HEK293 (cell line): ENCODE data around the gene INTS6.

Experiments used
- KLF16 ChIP-seq: fragments of 450-650 bp; formaldehyde crosslinking; IDR thresholded peaks from 2 replicates; pipeline ENCODE4 v1.5.1; 2017; ENCODE audit warnings: missing biosample characterization, missing genetic modification characterization
- MYNN ChIP-seq: fragments of 450-650 bp; formaldehyde crosslinking; IDR thresholded peaks from 2 replicates; pipeline ENCODE4 v1.5.1; 2016; ENCODE audit warnings: missing biosample characterization, missing genetic modification characterization, borderline replicate concordance
- ZNF133 ChIP-seq: fragments of 450-650 bp; formaldehyde crosslinking; IDR thresholded peaks from 2 replicates; pipeline ENCODE4 v1.5.1; 2016; ENCODE audit warnings: missing biosample characterization, missing genetic modification characterization
- ZNF140 ChIP-seq: fragments of 450-650 bp; formaldehyde crosslinking; IDR thresholded peaks from 2 replicates; pipeline ENCODE4 v1.5.1; 2016; ENCODE audit warnings: missing biosample characterization, missing genetic modification characterization
- ZNF221 ChIP-seq: fragments of 450-650 bp; formaldehyde crosslinking; IDR thresholded peaks from 2 replicates; pipeline ENCODE4 v1.5.1; 2017; ENCODE audit warnings: missing biosample characterization, missing genetic modification characterization, borderline replicate concordance
- ZNF274 ChIP-seq, 2 experiments: fragments of 200-500 bp in 1 of 2; fragments of 450-650 bp in 1 of 2; sonication (Bioruptor generic) in 1 of 2; formaldehyde crosslinking in 1 of 2; IDR thresholded peaks; 2 replicates each; pipeline versions ENCODE4 v1.5.1 to v1.6.1; 2014 to 2016; ENCODE audit warnings: borderline replicate concordance in 1 of 2, inconsistent platforms in 1 of 2, low read length in 1 of 2, missing biosample characterization in 1 of 2, missing genetic modification characterization in 1 of 2
- ZNF366 ChIP-seq: fragments of 450-650 bp; formaldehyde crosslinking; conservative IDR thresholded peaks from 2 replicates; pipeline ENCODE4 v1.5.1; 2016; ENCODE audit warnings: missing biosample characterization, missing genetic modification characterization
- ZNF433 ChIP-seq: fragments of 450-650 bp; formaldehyde crosslinking; IDR thresholded peaks from 2 replicates; pipeline ENCODE4 v1.5.1; 2016; ENCODE audit warnings: missing biosample characterization, missing genetic modification characterization, low read depth
- ZNF510 ChIP-seq: fragments of 450-650 bp; formaldehyde crosslinking; IDR thresholded peaks from 2 replicates; pipeline ENCODE4 v1.5.1; 2018; ENCODE audit warnings: mild to moderate bottlenecking, missing genetic modification characterization, missing biosample characterization; ENCODE audit not compliant: insufficient replicate concordance
- ZNF843 ChIP-seq: fragments of 450-650 bp; formaldehyde crosslinking; IDR thresholded peaks from 2 replicates; pipeline ENCODE4 v1.5.1; 2016; ENCODE audit warnings: missing biosample characterization, missing genetic modification characterization
- TF ChIP-seq, protein P1 (sequence below): fragments of 450-650 bp; formaldehyde crosslinking; IDR thresholded peaks from 2 replicates; pipeline ENCODE4 v1.5.1; 2016; ENCODE audit warnings: missing biosample characterization, missing genetic modification characterization
- TF ChIP-seq, protein P2 (sequence below): fragments of 450-650 bp; formaldehyde crosslinking; IDR thresholded peaks from 2 replicates; pipeline ENCODE4 v1.5.1; 2016; ENCODE audit warnings: missing biosample characterization, missing genetic modification characterization, borderline replicate concordance
- TF ChIP-seq, protein P3 (sequence below): fragments of 450-650 bp; formaldehyde crosslinking; IDR thresholded peaks from 2 replicates; pipeline ENCODE4 v1.5.1; 2016; ENCODE audit warnings: missing biosample characterization, missing genetic modification characterization

DNA sequence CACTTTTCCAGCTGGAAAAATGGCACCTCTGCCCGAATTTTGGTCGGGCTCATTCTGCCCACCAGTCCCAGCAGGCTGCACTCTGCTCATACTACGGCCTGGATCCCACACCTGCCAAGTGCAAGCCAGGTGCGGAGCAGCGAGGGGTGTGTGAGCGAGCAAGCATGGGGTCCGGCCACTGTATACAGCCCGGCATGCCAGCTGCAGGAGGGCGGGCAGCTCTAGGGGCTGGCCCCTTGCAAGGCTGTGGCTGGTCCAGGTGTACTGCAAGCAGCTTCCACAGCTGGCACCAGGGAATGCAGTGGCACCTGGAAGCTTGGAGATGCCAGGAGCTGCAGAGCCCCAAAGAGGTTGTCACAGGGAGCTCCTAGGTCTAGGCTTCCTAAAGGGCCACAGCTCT is 2.7 kb upstream of the INTS6 start:
- TF ChIP-seq ZNF510 (tag by site-specific recombination) (no peak), MYNN (tag by site-specific recombination) (no peak), ZNF140 (tag by site-specific recombination) (no peak), ZNF366 (tag by site-specific recombination) (no peak), ZNF133 (tag by site-specific recombination) (no peak), ZNF221 (tag by site-specific recombination) (no peak), ZNF274 (IDR thresholded peaks at IDR 0.05; ENCODE audit: low read length) (no peak), ZNF274 (tag by site-specific recombination; IDR thresholded peaks at IDR 0.05; ENCODE audit: borderline replicate concordance) (no peak), ZNF843 (no peak), ZNF433 (tag by site-specific recombination) (no peak), KLF16 (tag by site-specific recombination) (no peak)
- TF ChIP-seq, protein P1, sequence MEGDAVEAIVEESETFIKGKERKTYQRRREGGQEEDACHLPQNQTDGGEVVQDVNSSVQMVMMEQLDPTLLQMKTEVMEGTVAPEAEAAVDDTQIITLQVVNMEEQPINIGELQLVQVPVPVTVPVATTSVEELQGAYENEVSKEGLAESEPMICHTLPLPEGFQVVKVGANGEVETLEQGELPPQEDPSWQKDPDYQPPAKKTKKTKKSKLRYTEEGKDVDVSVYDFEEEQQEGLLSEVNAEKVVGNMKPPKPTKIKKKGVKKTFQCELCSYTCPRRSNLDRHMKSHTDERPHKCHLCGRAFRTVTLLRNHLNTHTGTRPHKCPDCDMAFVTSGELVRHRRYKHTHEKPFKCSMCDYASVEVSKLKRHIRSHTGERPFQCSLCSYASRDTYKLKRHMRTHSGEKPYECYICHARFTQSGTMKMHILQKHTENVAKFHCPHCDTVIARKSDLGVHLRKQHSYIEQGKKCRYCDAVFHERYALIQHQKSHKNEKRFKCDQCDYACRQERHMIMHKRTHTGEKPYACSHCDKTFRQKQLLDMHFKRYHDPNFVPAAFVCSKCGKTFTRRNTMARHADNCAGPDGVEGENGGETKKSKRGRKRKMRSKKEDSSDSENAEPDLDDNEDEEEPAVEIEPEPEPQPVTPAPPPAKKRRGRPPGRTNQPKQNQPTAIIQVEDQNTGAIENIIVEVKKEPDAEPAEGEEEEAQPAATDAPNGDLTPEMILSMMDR (tag by site-specific recombination) = no peak
- TF ChIP-seq, protein P2, sequence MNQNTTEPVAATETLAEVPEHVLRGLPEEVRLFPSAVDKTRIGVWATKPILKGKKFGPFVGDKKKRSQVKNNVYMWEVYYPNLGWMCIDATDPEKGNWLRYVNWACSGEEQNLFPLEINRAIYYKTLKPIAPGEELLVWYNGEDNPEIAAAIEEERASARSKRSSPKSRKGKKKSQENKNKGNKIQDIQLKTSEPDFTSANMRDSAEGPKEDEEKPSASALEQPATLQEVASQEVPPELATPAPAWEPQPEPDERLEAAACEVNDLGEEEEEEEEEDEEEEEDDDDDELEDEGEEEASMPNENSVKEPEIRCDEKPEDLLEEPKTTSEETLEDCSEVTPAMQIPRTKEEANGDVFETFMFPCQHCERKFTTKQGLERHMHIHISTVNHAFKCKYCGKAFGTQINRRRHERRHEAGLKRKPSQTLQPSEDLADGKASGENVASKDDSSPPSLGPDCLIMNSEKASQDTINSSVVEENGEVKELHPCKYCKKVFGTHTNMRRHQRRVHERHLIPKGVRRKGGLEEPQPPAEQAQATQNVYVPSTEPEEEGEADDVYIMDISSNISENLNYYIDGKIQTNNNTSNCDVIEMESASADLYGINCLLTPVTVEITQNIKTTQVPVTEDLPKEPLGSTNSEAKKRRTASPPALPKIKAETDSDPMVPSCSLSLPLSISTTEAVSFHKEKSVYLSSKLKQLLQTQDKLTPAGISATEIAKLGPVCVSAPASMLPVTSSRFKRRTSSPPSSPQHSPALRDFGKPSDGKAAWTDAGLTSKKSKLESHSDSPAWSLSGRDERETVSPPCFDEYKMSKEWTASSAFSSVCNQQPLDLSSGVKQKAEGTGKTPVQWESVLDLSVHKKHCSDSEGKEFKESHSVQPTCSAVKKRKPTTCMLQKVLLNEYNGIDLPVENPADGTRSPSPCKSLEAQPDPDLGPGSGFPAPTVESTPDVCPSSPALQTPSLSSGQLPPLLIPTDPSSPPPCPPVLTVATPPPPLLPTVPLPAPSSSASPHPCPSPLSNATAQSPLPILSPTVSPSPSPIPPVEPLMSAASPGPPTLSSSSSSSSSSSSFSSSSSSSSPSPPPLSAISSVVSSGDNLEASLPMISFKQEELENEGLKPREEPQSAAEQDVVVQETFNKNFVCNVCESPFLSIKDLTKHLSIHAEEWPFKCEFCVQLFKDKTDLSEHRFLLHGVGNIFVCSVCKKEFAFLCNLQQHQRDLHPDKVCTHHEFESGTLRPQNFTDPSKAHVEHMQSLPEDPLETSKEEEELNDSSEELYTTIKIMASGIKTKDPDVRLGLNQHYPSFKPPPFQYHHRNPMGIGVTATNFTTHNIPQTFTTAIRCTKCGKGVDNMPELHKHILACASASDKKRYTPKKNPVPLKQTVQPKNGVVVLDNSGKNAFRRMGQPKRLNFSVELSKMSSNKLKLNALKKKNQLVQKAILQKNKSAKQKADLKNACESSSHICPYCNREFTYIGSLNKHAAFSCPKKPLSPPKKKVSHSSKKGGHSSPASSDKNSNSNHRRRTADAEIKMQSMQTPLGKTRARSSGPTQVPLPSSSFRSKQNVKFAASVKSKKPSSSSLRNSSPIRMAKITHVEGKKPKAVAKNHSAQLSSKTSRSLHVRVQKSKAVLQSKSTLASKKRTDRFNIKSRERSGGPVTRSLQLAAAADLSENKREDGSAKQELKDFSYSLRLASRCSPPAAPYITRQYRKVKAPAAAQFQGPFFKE (tag by site-specific recombination) = no peak
- TF ChIP-seq, protein P3, sequence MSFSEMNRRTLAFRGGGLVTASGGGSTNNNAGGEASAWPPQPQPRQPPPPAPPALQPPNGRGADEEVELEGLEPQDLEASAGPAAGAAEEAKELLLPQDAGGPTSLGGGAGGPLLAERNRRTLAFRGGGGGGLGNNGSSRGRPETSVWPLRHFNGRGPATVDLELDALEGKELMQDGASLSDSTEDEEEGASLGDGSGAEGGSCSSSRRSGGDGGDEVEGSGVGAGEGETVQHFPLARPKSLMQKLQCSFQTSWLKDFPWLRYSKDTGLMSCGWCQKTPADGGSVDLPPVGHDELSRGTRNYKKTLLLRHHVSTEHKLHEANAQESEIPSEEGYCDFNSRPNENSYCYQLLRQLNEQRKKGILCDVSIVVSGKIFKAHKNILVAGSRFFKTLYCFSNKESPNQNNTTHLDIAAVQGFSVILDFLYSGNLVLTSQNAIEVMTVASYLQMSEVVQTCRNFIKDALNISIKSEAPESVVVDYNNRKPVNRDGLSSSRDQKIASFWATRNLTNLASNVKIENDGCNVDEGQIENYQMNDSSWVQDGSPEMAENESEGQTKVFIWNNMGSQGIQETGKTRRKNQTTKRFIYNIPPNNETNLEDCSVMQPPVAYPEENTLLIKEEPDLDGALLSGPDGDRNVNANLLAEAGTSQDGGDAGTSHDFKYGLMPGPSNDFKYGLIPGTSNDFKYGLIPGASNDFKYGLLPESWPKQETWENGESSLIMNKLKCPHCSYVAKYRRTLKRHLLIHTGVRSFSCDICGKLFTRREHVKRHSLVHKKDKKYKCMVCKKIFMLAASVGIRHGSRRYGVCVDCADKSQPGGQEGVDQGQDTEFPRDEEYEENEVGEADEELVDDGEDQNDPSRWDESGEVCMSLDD (tag by site-specific recombination) = no peak
